GM13976 (cell line): Measurements from ENCODE around the gene KLF12.
A peak's percentile ranks its signal among the peaks of the same experiment; 100 is the strongest.

Source experiments
- DNase-seq: peaks from one replicate; pipeline ENCODE4 v3.0.0; 2012; ENCODE audit warnings: low spot score
- in situ Hi-C: fragments of 300-500 bp; cut with MboI; formaldehyde crosslinking; loops from one replicate; pipeline ENCODE4 v1.12.0; 2022; ENCODE audit warnings: low sequenced_read_pairs, mixed read lengths, inconsistent platforms; ENCODE audit not compliant: unreplicated experiment
- TF ChIP-seq, protein P1 (sequence below): IDR thresholded peaks from 2 replicates; pipeline ENCODE4 v1.5.1; 2012; ENCODE audit warnings: borderline replicate concordance, mild to moderate bottlenecking; ENCODE audit not compliant: insufficient read depth; ENCODE audit errors: extremely low read depth, missing control alignments, control extremely low read depth

The KLF12 gene

DNA sequence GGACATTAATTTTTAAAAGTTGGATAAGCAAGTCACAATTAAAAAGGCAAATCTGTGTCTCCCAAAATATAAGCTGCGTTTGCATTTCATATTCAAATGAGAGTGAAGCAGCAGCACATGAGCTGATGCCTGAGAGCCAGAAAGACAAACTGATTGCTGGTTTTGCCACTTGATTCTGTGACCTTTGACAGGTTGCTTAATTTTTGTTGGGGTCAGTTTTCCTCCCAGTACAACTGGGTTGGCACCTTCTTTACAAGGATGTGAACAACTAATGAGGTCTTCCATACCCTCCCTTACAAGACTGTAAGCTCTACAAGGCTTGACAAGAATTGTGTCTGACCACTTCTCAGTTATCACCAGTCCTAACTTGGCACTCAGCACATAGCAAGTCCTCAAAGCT lies 8.1 kb upstream of the KLF12 start:
- no peak for DNase-seq
- in situ Hi-C loops, result no loop called here
- TF ChIP-seq, protein P1, sequence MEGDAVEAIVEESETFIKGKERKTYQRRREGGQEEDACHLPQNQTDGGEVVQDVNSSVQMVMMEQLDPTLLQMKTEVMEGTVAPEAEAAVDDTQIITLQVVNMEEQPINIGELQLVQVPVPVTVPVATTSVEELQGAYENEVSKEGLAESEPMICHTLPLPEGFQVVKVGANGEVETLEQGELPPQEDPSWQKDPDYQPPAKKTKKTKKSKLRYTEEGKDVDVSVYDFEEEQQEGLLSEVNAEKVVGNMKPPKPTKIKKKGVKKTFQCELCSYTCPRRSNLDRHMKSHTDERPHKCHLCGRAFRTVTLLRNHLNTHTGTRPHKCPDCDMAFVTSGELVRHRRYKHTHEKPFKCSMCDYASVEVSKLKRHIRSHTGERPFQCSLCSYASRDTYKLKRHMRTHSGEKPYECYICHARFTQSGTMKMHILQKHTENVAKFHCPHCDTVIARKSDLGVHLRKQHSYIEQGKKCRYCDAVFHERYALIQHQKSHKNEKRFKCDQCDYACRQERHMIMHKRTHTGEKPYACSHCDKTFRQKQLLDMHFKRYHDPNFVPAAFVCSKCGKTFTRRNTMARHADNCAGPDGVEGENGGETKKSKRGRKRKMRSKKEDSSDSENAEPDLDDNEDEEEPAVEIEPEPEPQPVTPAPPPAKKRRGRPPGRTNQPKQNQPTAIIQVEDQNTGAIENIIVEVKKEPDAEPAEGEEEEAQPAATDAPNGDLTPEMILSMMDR, result no peak

DNA sequence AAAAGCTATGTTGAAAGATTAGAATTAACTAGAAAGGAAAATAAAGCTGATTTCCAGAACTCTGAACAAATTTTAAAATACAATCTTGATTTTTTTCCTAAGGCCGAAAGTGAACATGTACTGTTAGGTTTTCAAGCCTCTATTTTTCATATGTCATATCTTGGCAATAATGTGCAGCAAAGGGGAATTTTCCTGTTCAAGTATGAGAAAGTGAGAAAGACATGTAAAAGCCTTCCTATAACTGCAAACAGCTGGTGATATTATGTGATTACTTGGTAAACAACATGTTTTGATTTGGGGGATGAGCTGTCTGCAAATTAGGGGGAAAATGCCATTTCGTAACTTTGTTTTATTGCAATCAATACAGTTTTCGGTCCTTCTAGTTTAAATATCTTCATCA lies 4.0 kb upstream of the KLF12 start:
- TF ChIP-seq, protein P1, result no peak
- no peak for DNase-seq
- in situ Hi-C loops, result no loop called here

DNA sequence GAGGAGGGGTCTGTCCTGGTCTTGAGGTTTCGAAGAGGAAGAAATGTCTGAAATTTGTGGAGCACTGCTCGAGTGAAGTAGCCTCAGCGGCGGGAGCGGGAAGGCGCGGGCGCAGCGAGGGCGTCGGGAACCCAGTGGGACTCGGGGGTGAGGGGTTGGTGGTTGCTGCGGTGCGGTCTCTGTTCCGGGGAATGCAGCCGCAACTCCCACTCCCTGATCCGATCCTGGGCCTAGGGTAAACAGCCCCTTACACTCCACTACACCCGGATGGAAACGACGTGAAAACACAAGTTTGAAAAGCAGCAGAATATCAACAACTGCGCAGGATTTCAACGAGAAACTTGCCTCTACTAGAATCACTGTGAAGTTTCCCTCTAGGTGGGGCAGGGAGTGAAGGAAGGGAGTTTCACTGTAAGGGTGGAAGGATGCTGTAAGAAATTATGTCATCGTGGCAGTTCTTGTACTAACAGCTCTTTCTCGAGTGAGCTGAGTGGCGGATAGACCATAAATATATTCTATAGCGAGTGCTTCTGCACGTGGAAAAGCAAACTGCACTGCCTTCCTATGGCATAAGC lies 2.0 kb upstream of the KLF12 start:
- peak; percentile 22 for DNase-seq
- in situ Hi-C loops, result no loop called here
- TF ChIP-seq, protein P1, result no peak

DNA sequence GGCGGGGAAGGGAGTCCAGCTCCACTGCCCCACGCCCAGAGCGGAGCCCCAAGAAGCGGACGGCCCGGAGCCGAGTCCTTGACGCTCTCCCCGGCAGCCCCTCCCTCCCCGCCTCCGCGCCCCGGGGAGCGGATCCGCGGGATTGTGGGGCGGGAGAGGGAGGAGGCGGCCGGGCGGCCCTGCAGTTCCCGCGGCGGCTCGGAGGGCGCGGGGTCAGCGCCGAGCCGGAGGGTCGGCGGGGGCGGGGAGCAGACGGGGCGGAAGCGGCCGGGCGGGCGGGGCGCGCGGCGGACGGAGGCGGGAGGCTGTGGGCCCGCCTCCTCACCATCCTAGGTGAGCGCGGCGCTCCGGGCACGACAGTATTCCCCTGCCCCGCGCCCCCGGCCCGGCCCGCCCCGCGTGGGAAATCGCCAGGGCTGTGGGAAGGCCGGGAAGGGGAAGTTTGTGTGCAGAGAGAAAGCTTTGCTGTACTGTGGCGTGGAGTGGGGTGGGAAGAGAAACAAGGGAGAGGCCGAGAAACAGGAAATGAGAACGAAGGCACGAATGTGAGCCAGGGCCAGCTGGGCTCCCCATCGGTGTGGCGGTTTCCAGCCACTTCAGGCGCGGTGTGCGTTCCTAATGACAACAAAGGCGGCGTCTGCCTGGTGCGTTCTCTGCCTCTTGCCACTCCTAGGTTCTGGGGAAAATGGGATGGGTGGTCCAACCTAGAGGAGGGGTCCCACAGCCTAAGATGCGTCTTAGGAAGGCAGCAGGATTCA lies 1.3 kb upstream of the KLF12 start:
- in situ Hi-C loops, result no loop called here
- TF ChIP-seq, protein P1, result no peak
- DNase-seq, result peak; percentile 85

DNA sequence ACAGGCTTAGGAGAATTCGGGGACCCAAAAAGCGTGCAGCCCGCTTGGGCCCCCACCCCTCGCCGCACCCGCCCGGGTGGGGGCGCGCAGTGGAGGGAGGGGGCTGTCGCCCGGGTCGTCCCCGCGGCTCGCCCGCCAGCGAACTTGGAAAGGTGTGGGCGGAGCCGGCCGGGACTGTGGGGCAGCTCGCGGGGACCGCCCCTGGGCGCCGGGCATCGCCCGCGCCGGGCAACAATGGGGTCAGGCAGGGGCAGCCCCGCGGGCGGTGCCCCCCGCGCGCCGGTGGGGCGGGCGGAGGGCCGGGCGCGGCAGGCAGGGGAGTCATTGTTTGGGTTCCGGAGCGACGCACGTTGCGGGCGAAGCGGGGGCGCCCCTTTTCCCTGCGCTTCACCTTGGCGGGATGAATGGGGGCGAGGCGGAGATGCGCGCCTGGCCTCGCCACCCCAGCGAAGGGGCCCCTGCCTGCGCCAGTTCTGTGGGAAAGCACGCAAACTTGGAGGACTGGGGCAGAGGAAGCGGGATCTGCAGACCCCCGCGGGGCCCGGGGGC lies 647 bp upstream of the KLF12 start:
- DNase-seq, result no peak

DNA sequence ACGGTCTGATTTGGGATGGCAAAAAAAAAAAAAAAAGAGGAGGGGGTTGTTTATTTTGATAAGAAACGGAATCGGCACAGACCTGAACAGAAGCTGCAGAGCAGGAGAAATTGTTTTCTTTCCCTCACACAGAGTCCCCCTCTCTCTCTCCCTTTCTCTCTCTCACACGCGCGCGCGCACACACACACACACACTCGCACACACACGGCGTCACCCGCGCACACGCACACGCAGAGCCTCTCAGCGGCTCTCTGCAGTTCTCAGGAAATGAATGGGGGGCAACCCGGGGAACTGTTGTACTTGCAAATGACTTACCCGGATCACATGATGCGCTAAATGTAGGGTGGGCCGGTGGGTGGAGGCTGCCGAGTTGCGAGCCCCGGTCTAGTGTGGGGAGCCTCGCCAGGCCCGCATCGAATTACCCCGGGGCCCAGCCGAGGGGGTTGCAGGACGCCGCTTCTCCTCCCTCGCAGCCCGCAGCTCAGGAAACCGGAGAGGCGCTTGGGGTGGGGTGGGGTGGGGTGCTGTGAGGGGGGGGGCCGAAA lies 475 bp downstream of the KLF12 start:
- in situ Hi-C loops, result no loop called here
- peak; percentile 86 for DNase-seq
- TF ChIP-seq, protein P1, result no peak

More for the DNA sequence above, 647 bp upstream of the KLF12 start:
- in situ Hi-C loops, result no loop called here
- TF ChIP-seq, protein P1, result no peak
